Osteoblast (primary cell): ENCODE results near the gene TMEM233. TPM values are rescaled to one million over a fixed set of nuclear protein-coding genes. Genes with fewer than 3 reads are reported as not detected.

Source experiments
- DNase-seq: peaks from one replicate; pipeline ENCODE4 v3.0.0; 2011; ENCODE audit warnings: low spot score, mixed read lengths; ENCODE audit not compliant: insufficient read length; ENCODE audit errors: missing footprints
- H2AFZ ChIP-seq: 2 replicates; pipeline ENCODE4 v1.6.0; 2011; ENCODE audit warnings: mild to moderate bottlenecking, low read length
- H3K27ac ChIP-seq: 2 replicates; pipeline ENCODE4 v1.5.1; 2011; ENCODE audit warnings: mild to moderate bottlenecking, low read depth, low read length, moderate library complexity
- H3K27me3 ChIP-seq: 2 replicates; pipeline ENCODE4 v1.6.0; 2012; ENCODE audit warnings: mild to moderate bottlenecking, control low read depth, inconsistent platforms, low read length, moderate library complexity; ENCODE audit not compliant: insufficient read depth
- H3K36me3 ChIP-seq: 2 replicates; pipeline ENCODE4 v1.5.1; 2011; ENCODE audit warnings: mild to moderate bottlenecking, low read length, control low read depth, moderate library complexity; ENCODE audit not compliant: insufficient read depth
- H3K4me1 ChIP-seq: 2 replicates; pipeline ENCODE4 v1.5.1; 2011; ENCODE audit warnings: mild to moderate bottlenecking, low read length, control low read depth, moderate library complexity; ENCODE audit not compliant: insufficient read depth
- H3K4me2 ChIP-seq: 2 replicates; pipeline ENCODE4 v1.6.0; 2011; ENCODE audit warnings: mild to moderate bottlenecking, low read length; ENCODE audit not compliant: insufficient read depth
- H3K4me3 ChIP-seq: fragments of 200-600 bp; sonication (generic); 3 replicates; pipeline ENCODE4 v1.5.1; 2012; ENCODE audit warnings: mild to moderate bottlenecking, low read length, inconsistent platforms; ENCODE audit not compliant: insufficient read depth
- H3K79me2 ChIP-seq: 2 replicates; pipeline ENCODE4 v1.6.0; 2012; ENCODE audit warnings: mild to moderate bottlenecking, low read length, control low read depth, inconsistent platforms; ENCODE audit not compliant: insufficient read depth
- H3K9me3 ChIP-seq: 2 replicates; pipeline ENCODE4 v1.5.1; 2011; ENCODE audit warnings: low read depth, low read length, control low read depth
- H4K20me1 ChIP-seq: 2 replicates; pipeline ENCODE4 v1.6.0; 2012; ENCODE audit warnings: mild to moderate bottlenecking, low read length, control low read depth; ENCODE audit not compliant: insufficient read depth
- CTCF ChIP-seq: IDR thresholded peaks from 2 replicates; pipeline ENCODE4 v1.5.1; 2011; ENCODE audit warnings: mild to moderate bottlenecking, low read depth, low read length, moderate library complexity; ENCODE audit errors: extremely low read depth
- total RNA-seq: library from RNA; depleted of rRNA; stranded (reverse); fragments of >200 nt; gene quantifications from 2 replicates; pipeline ENCODE4 v1.2.3, GENCODE V29; 2012

Gene TMEM233
- total RNA-seq, 1 donor, result not detected

- Histone ChIP-seq H4K20me1 (no peaks in the 10 kb centered on the region), H3K4me1 (peaks cover 24% of the 10 kb centered on the region), H3K4me2 (no peak overlapping the region), H3K4me3 (no peak overlapping the region), H3K79me2 (no peaks in the 10 kb centered on the region), H3K27ac (peak overlapping the region; percentile 75), H3K9me3 (no peaks in the 10 kb centered on the region), H3K27me3 (no peaks in the 10 kb centered on the region), H2AFZ (peak overlapping the region; percentile 23), H3K36me3 (peaks cover 33% of the 10 kb centered on the region)
- TF ChIP-seq CTCF, result no peak
- DNase-seq, result no peak
These were observed 90.2 kb downstream of the TMEM233 start for GRCh38 chr12:119683816-119684215.

- TF ChIP-seq CTCF, result no peak
- Histone ChIP-seq H3K36me3 (peaks cover 23% of the 10 kb centered on the region), H3K27me3 (no peaks in the 10 kb centered on the region), H3K4me3 (no peak overlapping the region), H3K79me2 (no peaks in the 10 kb centered on the region), H3K4me1 (peaks cover 24% of the 10 kb centered on the region), H3K9me3 (no peaks in the 10 kb centered on the region), H2AFZ (peak overlapping the region; percentile 77), H3K4me2 (peak overlapping the region; percentile 19), H4K20me1 (no peaks in the 10 kb centered on the region), H3K27ac (peak overlapping the region; percentile 51)
- DNase-seq, result no peak
These were observed 91.3 kb downstream of the TMEM233 start for GRCh38 chr12:119684711-119685369.

GRCh38 chr12:119685375-119685774 is 91.8 kb downstream of the TMEM233 start:
- no peaks in the 10 kb centered on the region for H3K79me2 ChIP-seq
- H2AFZ ChIP-seq, result peak overlapping the region; percentile 77
- peaks cover 18% of the 10 kb centered on the region for H3K36me3 ChIP-seq
- no peak overlapping the region for H3K4me3 ChIP-seq
- no peak for DNase-seq
- no peaks in the 10 kb centered on the region for H4K20me1 ChIP-seq
- H3K4me2 ChIP-seq, result no peak overlapping the region
- H3K9me3 ChIP-seq, result no peaks in the 10 kb centered on the region
- no peak overlapping the region for H3K27ac ChIP-seq
- no peak for TF ChIP-seq CTCF
- no peaks in the 10 kb centered on the region for H3K27me3 ChIP-seq
- peaks cover 24% of the 10 kb centered on the region for H3K4me1 ChIP-seq

- Histone ChIP-seq H3K4me1 (peaks cover 25% of the 10 kb centered on the region), H3K4me3 (no peak overlapping the region), H3K27ac (no peak overlapping the region), H2AFZ (no peak overlapping the region), H3K9me3 (no peaks in the 10 kb centered on the region), H3K79me2 (no peaks in the 10 kb centered on the region), H3K4me2 (no peak overlapping the region), H3K36me3 (peaks cover 8% of the 10 kb centered on the region), H4K20me1 (no peaks in the 10 kb centered on the region), H3K27me3 (no peaks in the 10 kb centered on the region)
- no peak for TF ChIP-seq CTCF
- peak; percentile 27 for DNase-seq
These were observed 92.8 kb downstream of the TMEM233 start for GRCh38 chr12:119686355-119686754.
